ENCODE data around the gene CPSF4L. TPM values are rescaled to one million over a fixed set of nuclear protein-coding genes. Genes with fewer than 3 reads are reported as not detected.

CPSF4L gene
- total and polyA plus RNA-seq, 9 donors: 0.25 TPM; not detected in 8

- TF ChIP-seq POLR2A (IDR thresholded peaks at IDR 0.05): no peak
- TF ChIP-seq CTCF (IDR thresholded peaks at IDR 0.05): no peak
- TF ChIP-seq EP300 (IDR thresholded peaks at IDR 0.05): no peak
- H3K27ac ChIP-seq: no peak overlapping the region
- no peaks in the 10 kb centered on the region for H3K27me3 ChIP-seq
- H3K9me3 ChIP-seq: no peaks in the 10 kb centered on the region
- no peak overlapping the region for H3K4me3 ChIP-seq
- H3K4me1 ChIP-seq (ENCODE audit: insufficient read depth): peaks cover 24% of the 10 kb centered on the region
- 78 to 89% (median 80%) methylated on average over 3 of the region's 3 CpGs for WGBS, 3 donors
- intact Hi-C loops (cut with DNase I): no loop called here
- DNase-seq: no peak
- no peaks in the 10 kb centered on the region for H3K36me3 ChIP-seq
Measured at GRCh38 chr17:73300392-73300791, 38.7 kb upstream of the CPSF4L start.

GRCh38 chr17:73297934-73298861, 36.5 kb upstream of the CPSF4L start:
- no peaks in the 10 kb centered on the region for H3K27me3 ChIP-seq
- no peaks in the 10 kb centered on the region for H3K9me3 ChIP-seq
- WGBS, 3 donors: 59 to 79% (median 69%) methylated on average over 15 of the region's 15 CpGs
- no peak overlapping the region for H3K4me3 ChIP-seq
- peaks cover 25% of the 10 kb centered on the region for H3K4me1 ChIP-seq (ENCODE audit: insufficient read depth)
- intact Hi-C loops (cut with DNase I): no loop called here
- DNase-seq: no peak
- H3K36me3 ChIP-seq: no peaks in the 10 kb centered on the region
- H3K27ac ChIP-seq: no peak overlapping the region
- TF ChIP-seq POLR2A (IDR thresholded peaks at IDR 0.05): no peak

GRCh38 chr17:73293480-73293911, 31.8 kb upstream of the CPSF4L start:
- Histone ChIP-seq H3K27me3 (no peaks in the 10 kb centered on the region), H3K4me1 (ENCODE audit: insufficient read depth) (peaks cover 43% of the 10 kb centered on the region), H3K27ac (peak overlapping the region; percentile 47 to 86), H3K4me3 (no peak overlapping the region), H3K36me3 (no peaks in the 10 kb centered on the region), H3K9me3 (no peaks in the 10 kb centered on the region)
- TF ChIP-seq EP300 (IDR thresholded peaks at IDR 0.05) (no peak), CTCF (IDR thresholded peaks at IDR 0.05) (no peak), POLR2A (IDR thresholded peaks at IDR 0.05) (no peak)
- intact Hi-C loops (cut with DNase I): no loop called here
- WGBS, 3 donors: 36 to 43% (median 42%) methylated on average over 9 of the region's 9 CpGs
- peak in 4 of 5 donors; percentile 52 to 80 (median 60) for DNase-seq

- no peaks in the 10 kb centered on the region for H3K9me3 ChIP-seq
- peak overlapping the region; percentile 47 to 86 for H3K27ac ChIP-seq
- no peaks in the 10 kb centered on the region for H3K27me3 ChIP-seq
- intact Hi-C loops (cut with DNase I): no loop called here
- TF ChIP-seq POLR2A (IDR thresholded peaks at IDR 0.05) (no peak), EP300 (IDR thresholded peaks at IDR 0.05) (no peak), CTCF (IDR thresholded peaks at IDR 0.05) (no peak)
- H3K36me3 ChIP-seq: no peaks in the 10 kb centered on the region
- WGBS, 3 donors: 54 to 68% (median 54%) methylated on average over 11 of the region's 11 CpGs
- H3K4me3 ChIP-seq: no peak overlapping the region
- DNase-seq: peak in 1 of 5 donors; percentile 34
- peaks cover 47% of the 10 kb centered on the region for H3K4me1 ChIP-seq (ENCODE audit: insufficient read depth)
Measured at GRCh38 chr17:73293031-73293430, 31.4 kb upstream of the CPSF4L start.

- no peak for TF ChIP-seq POLR2A (IDR thresholded peaks at IDR 0.05)
- H3K9me3 ChIP-seq: no peaks in the 10 kb centered on the region
- no peaks in the 10 kb centered on the region for H3K36me3 ChIP-seq
- H3K27me3 ChIP-seq: no peaks in the 10 kb centered on the region
- WGBS, 3 donors: 43 to 60% (median 56%) methylated on average over 9 to 12 of the region's 12 CpGs
- intact Hi-C loops (cut with DNase I): no loop called here
- no peak for DNase-seq
- H3K27ac ChIP-seq: peak overlapping the region; percentile 49 to 86
- peak overlapping the region; percentile 22 for H3K4me3 ChIP-seq
- H3K4me1 ChIP-seq (ENCODE audit: insufficient read depth): peaks cover 55% of the 10 kb centered on the region
Measured at GRCh38 chr17:73292031-73292531, 30.4 kb upstream of the CPSF4L start.

All from ovary (tissue), 9 donors.